ENCODE measurements around the gene RASA3.

The RASA3 gene

DNA sequence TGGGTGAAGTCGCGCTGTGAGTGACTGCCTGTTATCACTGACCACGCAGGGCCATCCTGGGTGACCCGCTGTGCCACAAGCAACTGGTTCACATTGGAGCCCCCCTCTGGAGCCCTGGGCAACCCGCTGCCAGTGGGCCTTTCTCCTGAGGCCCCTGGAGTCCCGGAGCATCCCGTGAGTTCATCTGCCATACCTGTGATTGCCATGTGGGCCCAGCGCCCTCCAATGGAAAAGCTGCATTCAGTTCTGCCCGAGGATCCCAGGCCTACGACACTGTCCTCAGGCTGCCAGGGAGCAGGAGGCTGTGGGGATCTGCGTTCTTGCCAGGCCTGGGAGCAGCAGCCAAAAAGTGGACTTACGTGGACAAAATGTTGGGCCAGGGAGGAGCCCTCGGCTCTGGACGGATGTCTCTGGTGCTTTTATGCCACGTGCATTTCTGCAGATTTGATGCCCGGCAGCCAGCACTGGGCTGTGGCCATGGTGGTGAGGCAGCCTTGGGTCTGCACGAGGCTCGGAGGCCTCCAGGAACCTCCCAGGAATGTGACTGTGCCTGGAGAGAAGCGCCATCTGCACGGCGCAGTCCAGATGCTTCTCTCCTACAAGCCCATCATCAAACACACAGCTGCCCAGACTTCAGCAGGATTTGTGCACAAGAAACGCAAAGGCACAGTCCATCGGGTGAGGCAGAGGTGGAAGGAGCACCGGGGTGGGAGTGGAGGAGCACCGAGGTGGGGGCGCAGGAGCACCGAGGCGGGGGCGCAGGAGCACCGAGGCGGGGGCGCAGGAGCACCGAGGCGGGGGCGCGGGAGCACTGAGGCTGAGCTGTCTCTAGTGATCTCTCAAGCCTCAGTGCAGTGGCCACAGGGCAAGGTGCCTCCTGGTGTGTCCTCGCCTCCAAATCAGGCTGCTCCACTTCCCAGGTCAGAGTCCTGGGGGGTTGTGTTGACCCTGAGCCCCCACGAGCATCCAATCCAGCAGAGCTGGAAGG, 202.5 kb downstream of the RASA3 start:
- no peak for DNase-seq

DNA sequence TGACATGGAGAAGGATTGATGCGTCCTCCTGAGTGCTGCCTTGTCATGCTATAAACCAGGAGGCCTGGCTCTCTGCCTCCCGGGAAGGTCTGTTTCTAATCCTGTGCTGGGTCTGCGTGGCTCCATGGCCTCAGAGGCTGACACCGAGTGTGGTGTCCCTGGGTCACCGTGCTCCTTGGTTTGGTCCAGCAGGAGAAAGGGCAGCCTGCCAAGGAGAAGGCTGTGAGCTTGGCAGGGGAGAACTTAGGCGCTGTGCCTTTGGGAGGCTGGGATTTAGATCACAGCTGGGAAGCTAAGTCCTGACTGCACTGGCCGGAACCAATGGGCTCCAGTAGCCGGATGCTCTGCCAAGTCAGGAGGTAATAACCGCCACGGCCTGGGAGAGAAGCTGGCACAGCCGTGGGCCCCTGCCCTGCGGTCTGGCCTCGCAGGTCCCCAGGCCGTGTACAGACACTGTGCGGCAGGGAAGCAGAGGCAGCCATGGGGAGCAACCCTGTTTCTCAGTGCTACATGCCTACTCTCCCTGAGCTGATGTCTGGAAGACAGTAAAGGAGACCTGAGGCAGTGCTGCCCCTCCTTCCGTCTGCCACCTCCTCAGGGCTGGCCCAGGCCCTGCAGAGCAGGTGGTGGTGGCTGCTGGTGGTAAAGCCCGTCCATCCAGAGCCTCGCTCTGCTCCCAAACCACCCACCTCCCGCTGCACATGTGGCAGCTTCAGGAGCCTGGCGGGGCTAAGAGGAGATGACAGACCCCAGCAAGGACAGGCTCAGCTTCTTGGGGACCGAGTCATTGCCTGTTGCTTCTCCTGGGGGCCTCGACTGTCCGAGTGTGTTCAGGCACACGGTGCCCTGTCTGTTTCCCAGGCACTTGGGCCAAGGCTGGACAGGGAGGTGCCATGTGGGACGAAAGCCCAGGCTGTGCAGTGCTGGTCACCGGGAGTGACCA, 203.5 kb downstream of the RASA3 start:
- no peak for DNase-seq
